ENCODE measurements around the gene PRXL2B.
"Not testable (repeated sequence)": the region's sequence is repeated elsewhere in the genome, so short reads cannot be mapped to it uniquely, and the experiment has no call there.

DNA sequence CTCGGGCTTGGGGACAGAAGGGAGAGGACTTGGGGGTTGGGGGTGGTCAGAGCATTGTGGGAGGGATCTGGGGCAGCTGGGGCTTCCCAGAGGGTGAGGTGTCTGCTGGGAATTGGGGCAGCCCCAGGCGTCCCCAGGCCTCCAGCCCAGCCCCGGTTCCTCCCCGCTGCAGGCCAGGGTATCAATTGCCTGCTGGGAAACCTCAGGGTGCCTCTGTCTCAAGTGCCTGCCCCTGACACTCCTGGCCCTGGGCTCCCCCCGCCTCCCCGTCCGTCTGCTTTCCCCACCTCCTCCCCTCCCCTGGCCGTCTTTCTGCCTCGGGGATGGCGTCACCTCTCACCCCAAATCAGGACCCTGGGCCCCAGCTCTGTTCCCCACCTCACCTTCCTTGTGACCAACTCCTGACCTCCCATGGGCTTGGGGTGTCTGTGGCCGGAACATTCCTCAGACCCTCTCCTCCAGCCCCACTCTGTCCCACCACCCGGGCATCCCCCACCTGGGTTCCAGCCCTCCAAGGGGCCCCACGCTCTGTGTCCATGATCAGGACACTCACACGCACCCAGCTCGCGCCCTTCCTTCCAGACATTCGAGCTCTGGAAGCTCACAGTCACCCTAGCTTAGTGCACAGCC, 18.3 kb upstream of the PRXL2B start:
- TF ChIP-seq, protein P1, sequence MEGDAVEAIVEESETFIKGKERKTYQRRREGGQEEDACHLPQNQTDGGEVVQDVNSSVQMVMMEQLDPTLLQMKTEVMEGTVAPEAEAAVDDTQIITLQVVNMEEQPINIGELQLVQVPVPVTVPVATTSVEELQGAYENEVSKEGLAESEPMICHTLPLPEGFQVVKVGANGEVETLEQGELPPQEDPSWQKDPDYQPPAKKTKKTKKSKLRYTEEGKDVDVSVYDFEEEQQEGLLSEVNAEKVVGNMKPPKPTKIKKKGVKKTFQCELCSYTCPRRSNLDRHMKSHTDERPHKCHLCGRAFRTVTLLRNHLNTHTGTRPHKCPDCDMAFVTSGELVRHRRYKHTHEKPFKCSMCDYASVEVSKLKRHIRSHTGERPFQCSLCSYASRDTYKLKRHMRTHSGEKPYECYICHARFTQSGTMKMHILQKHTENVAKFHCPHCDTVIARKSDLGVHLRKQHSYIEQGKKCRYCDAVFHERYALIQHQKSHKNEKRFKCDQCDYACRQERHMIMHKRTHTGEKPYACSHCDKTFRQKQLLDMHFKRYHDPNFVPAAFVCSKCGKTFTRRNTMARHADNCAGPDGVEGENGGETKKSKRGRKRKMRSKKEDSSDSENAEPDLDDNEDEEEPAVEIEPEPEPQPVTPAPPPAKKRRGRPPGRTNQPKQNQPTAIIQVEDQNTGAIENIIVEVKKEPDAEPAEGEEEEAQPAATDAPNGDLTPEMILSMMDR (conservative IDR thresholded peaks at IDR 0.05 in 1 of 2, IDR thresholded peaks at IDR 0.05 in 1 of 2; ENCODE audit: low read depth in 1 of 2, low read length in 2 of 2) = not testable (repeated sequence)
- not testable (repeated sequence) for TF ChIP-seq EZH2 (IDR thresholded peaks at IDR 0.05; ENCODE audit: low read length, missing control alignments)
